GM19467 (cell line): ENCODE results near the gene ZER1.
"Not testable (repeated sequence)": the region's sequence is repeated elsewhere in the genome, so short reads cannot be mapped to it uniquely, and the experiment has no call there.

Experiments
- ATAC-seq: cut with Tn5 transposase; IDR thresholded peaks from one replicate; pipeline ENCODE4 v1.9.1; 2021; ENCODE audit warnings: mild to moderate bottlenecking, moderate library complexity; ENCODE audit not compliant: unreplicated experiment

ZER1 gene

GRCh38 chr9:128718047-128718446, 53.7 kb downstream of the ZER1 start:
- ATAC-seq = no peak

GRCh38 chr9:128716581-128717254, 55.0 kb downstream of the ZER1 start:
- no peak for ATAC-seq

- ATAC-seq = no peak
These were observed 56.3 kb downstream of the ZER1 start for GRCh38 chr9:128715436-128715750.

- ATAC-seq = no peak
These were observed 56.9 kb downstream of the ZER1 start for GRCh38 chr9:128714586-128715435.

GRCh38 chr9:128713941-128714573, 57.7 kb downstream of the ZER1 start:
- no peak for ATAC-seq

GRCh38 chr9:128713411-128713780, 58.3 kb downstream of the ZER1 start:
- no peak for ATAC-seq

GRCh38 chr9:128712451-128713410, 59.0 kb downstream of the ZER1 start:
- no peak for ATAC-seq

- ATAC-seq = no peak
These were observed 64.3 kb downstream of the ZER1 start for GRCh38 chr9:128707446-128707845.

GRCh38 chr9:128706671-128707381, 64.9 kb downstream of the ZER1 start:
- no peak for ATAC-seq

- no peak for ATAC-seq
These were observed 65.7 kb downstream of the ZER1 start for GRCh38 chr9:128706045-128706444.

- ATAC-seq = no peak
These were observed 66.4 kb downstream of the ZER1 start for GRCh38 chr9:128705051-128705965.

GRCh38 chr9:128704356-128704670, 67.4 kb downstream of the ZER1 start:
- ATAC-seq = no peak

- ATAC-seq = no peak
These were observed 67.9 kb downstream of the ZER1 start for GRCh38 chr9:128703616-128704355.

GRCh38 chr9:128702949-128703615, 68.6 kb downstream of the ZER1 start:
- ATAC-seq = no peak

GRCh38 chr9:128702445-128702948, 69.2 kb downstream of the ZER1 start, which contains the start of gene PKN3:
Gene PKN3, plus strand, starts transcription at chr9:128702503. Its CDS starts 413 bp downstream, at chr9:128702916.
- ATAC-seq = peak; percentile 65

- no peak for ATAC-seq
These were observed 70.4 kb downstream of the ZER1 start for GRCh38 chr9:128701227-128701854.

- ATAC-seq = not testable (repeated sequence)
These were observed 72.5 kb downstream of the ZER1 start for GRCh38 chr9:128699096-128699795.
